PC-9 (cell line): ENCODE results near the gene LRRC4C. TPM values are rescaled to one million over a fixed set of nuclear protein-coding genes. Genes with fewer than 3 reads are reported as not detected.

Experiments
- BruUV-seq: library from RNA; stranded (reverse); fragments of 400-500 nt; replicated peaks from 2 replicates; lab custom pipeline; 2021; lab: Mats Ljungman, UMichigan
- CTCF ChIA-PET: fragments of 300-600 bp; sonication (Branson Sonifier 250); formaldehyde crosslinking; loops from one replicate; lab custom pipeline; 2022; ENCODE audit warnings: antibody characterized with exemption; lab: Charles Lee
- POLR2A ChIA-PET: fragments of 300-600 bp; sonication (Branson Sonifier 250); formaldehyde crosslinking; loops from one replicate; lab custom pipeline; 2022; ENCODE audit warnings: antibody characterized with exemption; ENCODE audit not compliant: unreplicated experiment; lab: Charles Lee
- DNase-seq, 2 experiments: peaks; one replicate each; pipeline versions ENCODE4 v3.0.0 to v3.0.0-alpha.2; 2015 to 2022; ENCODE audit warnings: mixed read lengths in 1 of 2
- H2AFZ ChIP-seq: fragments of 200-600 bp; sonication (generic); 2 replicates; pipeline ENCODE4 v1.8.1; 2017; ENCODE audit warnings: antibody characterized with exemption
- H3F3A ChIP-seq: fragments of 200-600 bp; sonication (generic); 2 replicates; pipeline ENCODE4 v1.8.1; 2017; ENCODE audit warnings: antibody characterized with exemption, mild to moderate bottlenecking, low read depth; ENCODE audit not compliant: insufficient read depth
- H3K27ac ChIP-seq: fragments of 200-600 bp; sonication (generic); 2 replicates; pipeline ENCODE4 v1.6.1; 2016; ENCODE audit warnings: mixed run types
- H3K27me3 ChIP-seq: fragments of 200-600 bp; sonication (generic); 2 replicates; pipeline ENCODE4 v1.6.1; 2016; ENCODE audit warnings: low read depth, mixed run types; ENCODE audit not compliant: insufficient read depth
- H3K36me3 ChIP-seq: fragments of 200-600 bp; sonication (generic); 2 replicates; pipeline ENCODE4 v1.6.1; 2016; ENCODE audit warnings: low read depth, mixed run types
- H3K4me1 ChIP-seq: fragments of 200-600 bp; sonication (generic); replicated peaks from 2 replicates; pipeline ENCODE4 v1.6.1; 2016; ENCODE audit warnings: mixed run types; ENCODE audit not compliant: insufficient read depth
- H3K4me2 ChIP-seq: fragments of 200-600 bp; sonication (generic); 2 replicates; pipeline ENCODE4 v1.6.1; 2017; ENCODE audit warnings: mixed run types
- H3K4me3 ChIP-seq: fragments of 200-600 bp; sonication (generic); 2 replicates; pipeline ENCODE4 v1.6.1; 2016; ENCODE audit warnings: mixed run types
- H3K79me2 ChIP-seq: fragments of 200-600 bp; sonication (generic); 2 replicates; pipeline ENCODE4 v1.6.1; 2017; ENCODE audit warnings: low read depth, mixed run types
- H3K9me2 ChIP-seq: fragments of 200-600 bp; sonication (generic); 2 replicates; pipeline ENCODE4 v1.8.1; 2017; ENCODE audit warnings: mild to moderate bottlenecking; ENCODE audit not compliant: insufficient read depth
- H3K9me3 ChIP-seq: fragments of 200-600 bp; sonication (generic); 2 replicates; pipeline ENCODE4 v1.8.1; 2016; ENCODE audit warnings: low read depth; ENCODE audit not compliant: insufficient read depth
- H4K20me1 ChIP-seq: fragments of 200-600 bp; sonication (generic); 2 replicates; pipeline ENCODE4 v1.8.1; 2017; ENCODE audit not compliant: insufficient read depth
- EZH2 ChIP-seq: fragments of 200-600 bp; sonication (generic); IDR thresholded peaks from 2 replicates; pipeline ENCODE4 v1.8.0; 2017; ENCODE audit warnings: antibody characterized with exemption, low read depth
- intact Hi-C: fragments of 100-400 bp; cut with micrococcal nuclease; formaldehyde crosslinking; loops from one replicate; pipeline ENCODE4 v1.10.0; 2022; ENCODE audit not compliant: unreplicated experiment
- total RNA-seq: library from RNA; stranded (reverse); gene quantifications from 2 replicates; pipeline ENCODE4 v1.2.3, GENCODE V29; 2021
- TF ChIP-seq, protein P1 (sequence below): fragments of 200-600 bp; sonication (generic); conservative IDR thresholded peaks from 2 replicates; pipeline ENCODE4 v1.6.1; 2017; ENCODE audit warnings: mixed run types, antibody characterized with exemption, mild to moderate bottlenecking, moderate library complexity

LRRC4C gene
- total RNA-seq, 1 experiment from 2014 or later, result not detected

GRCh38 chr11:40253166-40253565, 1206.3 kb downstream of the LRRC4C start:
- Histone ChIP-seq H3K9me3 (no peaks in the 10 kb centered on the region), H3K79me2 (no peaks in the 10 kb centered on the region), H3K27ac (no peak overlapping the region), H4K20me1 (no peaks in the 10 kb centered on the region), H3K9me2 (no peaks in the 10 kb centered on the region), H3K36me3 (no peaks in the 10 kb centered on the region), H3K4me3 (no peak overlapping the region), H2AFZ (no peak overlapping the region), H3K4me1 (no peaks in the 10 kb centered on the region), H3K27me3 (no peaks in the 10 kb centered on the region), H3K4me2 (no peak overlapping the region), H3F3A (no peaks in the 10 kb centered on the region)
- TF ChIP-seq EZH2, result no peak
- TF ChIP-seq, protein P1, sequence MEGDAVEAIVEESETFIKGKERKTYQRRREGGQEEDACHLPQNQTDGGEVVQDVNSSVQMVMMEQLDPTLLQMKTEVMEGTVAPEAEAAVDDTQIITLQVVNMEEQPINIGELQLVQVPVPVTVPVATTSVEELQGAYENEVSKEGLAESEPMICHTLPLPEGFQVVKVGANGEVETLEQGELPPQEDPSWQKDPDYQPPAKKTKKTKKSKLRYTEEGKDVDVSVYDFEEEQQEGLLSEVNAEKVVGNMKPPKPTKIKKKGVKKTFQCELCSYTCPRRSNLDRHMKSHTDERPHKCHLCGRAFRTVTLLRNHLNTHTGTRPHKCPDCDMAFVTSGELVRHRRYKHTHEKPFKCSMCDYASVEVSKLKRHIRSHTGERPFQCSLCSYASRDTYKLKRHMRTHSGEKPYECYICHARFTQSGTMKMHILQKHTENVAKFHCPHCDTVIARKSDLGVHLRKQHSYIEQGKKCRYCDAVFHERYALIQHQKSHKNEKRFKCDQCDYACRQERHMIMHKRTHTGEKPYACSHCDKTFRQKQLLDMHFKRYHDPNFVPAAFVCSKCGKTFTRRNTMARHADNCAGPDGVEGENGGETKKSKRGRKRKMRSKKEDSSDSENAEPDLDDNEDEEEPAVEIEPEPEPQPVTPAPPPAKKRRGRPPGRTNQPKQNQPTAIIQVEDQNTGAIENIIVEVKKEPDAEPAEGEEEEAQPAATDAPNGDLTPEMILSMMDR, result no peak
- DNase-seq, result no peak
- POLR2A ChIA-PET, result no interaction called here
- BruUV-seq, result no TSS peak
- CTCF ChIA-PET, result no interaction called here
- intact Hi-C loops, result no loop called here

GRCh38 chr11:40252236-40252635, 1207.2 kb downstream of the LRRC4C start:
- Histone ChIP-seq H2AFZ (no peak overlapping the region), H3K36me3 (no peaks in the 10 kb centered on the region), H3K4me2 (no peak overlapping the region), H3K4me3 (no peak overlapping the region), H3F3A (no peaks in the 10 kb centered on the region), H4K20me1 (no peaks in the 10 kb centered on the region), H3K9me3 (no peaks in the 10 kb centered on the region), H3K27ac (no peak overlapping the region), H3K4me1 (no peaks in the 10 kb centered on the region), H3K27me3 (no peaks in the 10 kb centered on the region), H3K79me2 (no peaks in the 10 kb centered on the region), H3K9me2 (no peaks in the 10 kb centered on the region)
- no peak for TF ChIP-seq EZH2
- ChIA-PET POLR2A (no interaction called here), CTCF (no interaction called here)
- intact Hi-C loops, result no loop called here
- BruUV-seq, result no TSS peak
- DNase-seq, result no peak

DNA sequence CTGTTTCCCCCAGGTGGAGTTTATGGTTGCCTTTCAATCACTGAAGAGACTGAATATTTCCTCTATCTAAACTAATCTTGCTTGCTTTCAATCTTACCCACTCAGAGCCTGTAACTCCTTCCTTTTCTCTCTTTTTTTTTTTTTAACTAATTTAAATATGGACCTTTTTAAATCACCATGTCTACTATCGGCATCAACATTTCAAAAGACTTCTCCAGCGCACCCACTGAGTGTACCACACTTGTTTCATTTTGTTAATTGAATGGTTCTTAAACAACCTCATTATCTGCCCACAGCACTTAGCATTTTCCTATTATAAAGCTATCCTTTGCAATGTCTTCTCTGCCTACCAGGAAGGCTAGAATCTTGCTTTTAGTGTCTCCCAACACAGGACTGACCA, 1212.5 kb downstream of the LRRC4C start:
- no peaks in the 10 kb centered on the region for H3F3A ChIP-seq
- no peak overlapping the region for H3K27ac ChIP-seq
- no peaks in the 10 kb centered on the region for H3K4me1 ChIP-seq
- no peaks in the 10 kb centered on the region for H3K9me3 ChIP-seq
- H3K79me2 ChIP-seq, result no peaks in the 10 kb centered on the region
- ChIA-PET POLR2A (no interaction called here), CTCF (no interaction called here)
- no TSS peak for BruUV-seq
- no peak overlapping the region for H3K4me2 ChIP-seq
- H4K20me1 ChIP-seq, result no peaks in the 10 kb centered on the region
- H3K36me3 ChIP-seq, result no peaks in the 10 kb centered on the region
- H3K4me3 ChIP-seq, result no peak overlapping the region
- H2AFZ ChIP-seq, result no peak overlapping the region
- no peaks in the 10 kb centered on the region for H3K9me2 ChIP-seq
- H3K27me3 ChIP-seq, result no peaks in the 10 kb centered on the region; the same call in 1 of the 2 replicates
- TF ChIP-seq EZH2, result no peak
- TF ChIP-seq, protein P1, result no peak
- intact Hi-C loops, result no loop called here
- DNase-seq, result no peak

GRCh38 chr11:40241524-40242051, 1217.9 kb downstream of the LRRC4C start:
- Histone ChIP-seq H3K4me3 (no peak overlapping the region), H3K4me2 (no peak overlapping the region), H4K20me1 (no peaks in the 10 kb centered on the region), H2AFZ (no peak overlapping the region), H3K79me2 (no peaks in the 10 kb centered on the region), H3K27me3 (no peaks in the 10 kb centered on the region; the same call in 1 of the 2 replicates), H3K9me3 (no peaks in the 10 kb centered on the region), H3K9me2 (no peaks in the 10 kb centered on the region), H3K4me1 (no peaks in the 10 kb centered on the region), H3F3A (no peaks in the 10 kb centered on the region), H3K36me3 (no peaks in the 10 kb centered on the region), H3K27ac (no peak overlapping the region)
- no peak for DNase-seq
- ChIA-PET CTCF (no interaction called here), POLR2A (no interaction called here)
- no peak for TF ChIP-seq EZH2
- TF ChIP-seq, protein P1, result no peak
- BruUV-seq, result no TSS peak
- intact Hi-C loops, result no loop called here
